GM12891 (cell line): Measurements from ENCODE around the gene PHEX.

Source experiments
- PAX5 ChIP-seq: IDR thresholded peaks from 2 replicates; pipeline ENCODE4 v1.6.1; 2011; ENCODE audit warnings: low read length, moderate library complexity, mild to moderate bottlenecking; ENCODE audit not compliant: insufficient read depth, severe bottlenecking
- POLR2A ChIP-seq: IDR thresholded peaks from 2 replicates; pipeline ENCODE4 v1.6.1; 2011; ENCODE audit warnings: low read depth, low read length, control low read depth
- POLR2AphosphoS5 ChIP-seq: IDR thresholded peaks from 2 replicates; pipeline ENCODE4 v1.6.1; 2011; ENCODE audit warnings: low read depth, low read length, control low read depth
- SPI1 ChIP-seq: IDR thresholded peaks from 2 replicates; pipeline ENCODE4 v1.6.1; 2011; ENCODE audit warnings: low read depth, low read length, control low read depth
- TAF1 ChIP-seq: IDR thresholded peaks from 2 replicates; pipeline ENCODE4 v1.6.1; 2011; ENCODE audit warnings: low read depth, low read length, control low read depth

DNA sequence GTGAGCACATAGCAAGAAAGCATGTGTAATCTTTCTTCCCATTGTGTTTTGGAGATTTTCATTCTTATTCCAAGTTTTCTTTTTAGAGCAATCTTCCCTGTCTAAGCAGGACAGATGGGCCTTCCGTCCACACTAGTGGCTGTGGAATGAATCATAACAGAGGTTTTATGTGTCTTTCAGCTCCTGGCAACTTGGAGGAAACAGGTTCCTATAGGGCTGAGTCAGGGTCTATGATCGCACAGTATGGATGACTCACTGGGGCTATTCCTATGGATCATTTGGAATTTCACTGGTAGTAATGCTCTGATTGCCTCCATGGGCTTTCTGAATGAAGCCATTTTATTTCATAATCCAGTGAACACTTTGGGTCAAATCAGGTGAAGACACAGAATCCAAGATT is 188.8 kb downstream of the PHEX start:
- no peak for TF ChIP-seq POLR2A
- TF ChIP-seq POLR2AphosphoS5 = no peak
- TF ChIP-seq SPI1 = no peak
- no peak for TF ChIP-seq PAX5
- no peak for TF ChIP-seq TAF1
